ENCODE measurements around the gene ZNF536. TPM values are rescaled to one million over a fixed set of nuclear protein-coding genes. Genes with fewer than 3 reads are reported as not detected.

ZNF536 gene
- total and polyA plus RNA-seq, 2 donors from 2014 or later = 0.19 to 0.25 TPM

DNA sequence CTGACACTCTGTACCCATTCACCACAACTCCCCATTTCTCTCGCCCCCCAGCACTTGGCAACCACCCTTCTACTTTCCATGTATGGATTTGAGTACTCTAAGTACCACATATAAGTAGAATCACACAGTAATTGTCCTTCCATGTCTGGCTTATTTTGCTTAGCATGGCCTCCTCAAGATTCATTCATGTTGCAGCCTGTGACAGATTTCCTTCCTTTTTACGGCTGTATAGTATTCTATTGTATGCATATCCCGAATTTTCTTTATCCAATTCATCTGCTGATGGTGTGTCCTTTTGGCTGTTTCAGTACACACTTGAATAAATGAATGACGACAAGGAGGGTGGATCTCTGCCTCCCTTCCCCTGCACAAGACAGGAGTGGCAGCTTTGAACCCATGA is 95.1 kb downstream of the ZNF536 start:
- DNase-seq = no peak
- TF ChIP-seq CTCF (IDR thresholded peaks at IDR 0.05; ENCODE audit: borderline replicate concordance, extremely low read depth, insufficient read depth) = no peak
- Histone ChIP-seq H3K9me3 (ENCODE audit: control insufficient read depth in 2 of 3, insufficient read depth in 1 of 3, low read length in 3 of 3) (no peaks in the 10 kb centered on the region), H3K4me3 (ENCODE audit: low read length in 3 of 3) (no peak overlapping the region), H3K27ac (ENCODE audit: low read depth in 2 of 2, low read length in 2 of 2) (no peak overlapping the region), H3K27me3 (ENCODE audit: control insufficient read depth, insufficient read depth, low read length) (no peaks in the 10 kb centered on the region), H3K4me1 (ENCODE audit: control insufficient read depth in 2 of 3, insufficient read depth in 2 of 3, low read depth in 1 of 3, low read length in 3 of 3) (no peaks in the 10 kb centered on the region), H3K9ac (ENCODE audit: low read length in 3 of 3) (no peak overlapping the region), H3K36me3 (ENCODE audit: control insufficient read depth in 2 of 3, insufficient read depth in 3 of 3, low read length in 3 of 3) (no peaks in the 10 kb centered on the region)
- intact Hi-C loops (cut with DNase I) = no loop called here
- no peak for FAIRE-seq

DNA sequence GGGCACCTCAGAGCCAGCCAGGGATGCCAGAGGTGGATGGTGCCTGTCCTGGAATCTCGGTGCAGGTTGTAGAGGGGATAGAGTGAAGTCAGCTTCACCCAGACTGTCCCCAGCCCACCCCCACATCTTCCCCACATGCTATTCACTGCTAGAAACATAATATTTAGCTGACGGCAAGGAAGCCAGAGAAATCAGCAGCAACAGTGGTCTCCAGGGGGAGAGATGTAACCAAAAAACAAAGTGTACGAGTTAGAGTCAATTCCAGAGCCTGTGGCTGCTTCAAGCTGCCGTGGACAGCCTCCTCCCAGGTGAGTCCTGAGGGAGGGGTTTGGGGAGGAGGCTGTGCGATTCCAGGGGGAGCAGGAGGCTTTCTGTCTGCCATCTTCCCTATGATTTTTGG is 97.6 kb downstream of the ZNF536 start:
- H3K36me3 ChIP-seq (ENCODE audit: control insufficient read depth in 2 of 3, insufficient read depth in 3 of 3, low read length in 3 of 3) = no peaks in the 10 kb centered on the region
- peaks cover 0 to 5% (median 3%) of the 10 kb centered on the region in 3 donors for H3K9me3 ChIP-seq (ENCODE audit: control insufficient read depth in 2 of 3, insufficient read depth in 1 of 3, low read length in 3 of 3)
- FAIRE-seq = no peak
- intact Hi-C loops (cut with DNase I) = no loop called here
- H3K4me3 ChIP-seq (ENCODE audit: low read length in 3 of 3) = no peak overlapping the region
- no peaks in the 10 kb centered on the region for H3K27me3 ChIP-seq (ENCODE audit: control insufficient read depth, insufficient read depth, low read length)
- no peaks in the 10 kb centered on the region for H3K4me1 ChIP-seq (ENCODE audit: control insufficient read depth in 2 of 3, insufficient read depth in 2 of 3, low read depth in 1 of 3, low read length in 3 of 3)
- no peak overlapping the region for H3K27ac ChIP-seq (ENCODE audit: low read depth in 2 of 2, low read length in 2 of 2)
- DNase-seq = no peak
- no peak overlapping the region for H3K9ac ChIP-seq (ENCODE audit: low read length in 3 of 3)
- TF ChIP-seq CTCF (IDR thresholded peaks at IDR 0.05; ENCODE audit: borderline replicate concordance, extremely low read depth, insufficient read depth) = no peak

- H3K27ac ChIP-seq (ENCODE audit: low read depth in 2 of 2, low read length in 2 of 2) = no peak overlapping the region
- no peaks in the 10 kb centered on the region for H3K27me3 ChIP-seq (ENCODE audit: control insufficient read depth, insufficient read depth, low read length)
- no peak for TF ChIP-seq CTCF (IDR thresholded peaks at IDR 0.05; ENCODE audit: borderline replicate concordance, extremely low read depth, insufficient read depth)
- H3K36me3 ChIP-seq (ENCODE audit: control insufficient read depth in 2 of 3, insufficient read depth in 3 of 3, low read length in 3 of 3) = no peaks in the 10 kb centered on the region
- no peaks in the 10 kb centered on the region for H3K4me1 ChIP-seq (ENCODE audit: control insufficient read depth in 2 of 3, insufficient read depth in 2 of 3, low read depth in 1 of 3, low read length in 3 of 3)
- H3K9ac ChIP-seq (ENCODE audit: low read length in 3 of 3) = no peak overlapping the region
- H3K4me3 ChIP-seq (ENCODE audit: low read length in 3 of 3) = no peak overlapping the region
- FAIRE-seq (no peak), DNase-seq (no peak)
- peaks cover 0 to 5% (median 3%) of the 10 kb centered on the region in 3 donors for H3K9me3 ChIP-seq (ENCODE audit: control insufficient read depth in 2 of 3, insufficient read depth in 1 of 3, low read length in 3 of 3)
- intact Hi-C loops (cut with DNase I) = no loop called here
Measured at GRCh38 chr19:30471441-30471840, 99.3 kb downstream of the ZNF536 start.

- H3K36me3 ChIP-seq (ENCODE audit: control insufficient read depth in 2 of 3, insufficient read depth in 3 of 3, low read length in 3 of 3) = no peaks in the 10 kb centered on the region
- no peaks in the 10 kb centered on the region for H3K4me1 ChIP-seq (ENCODE audit: control insufficient read depth in 2 of 3, insufficient read depth in 2 of 3, low read depth in 1 of 3, low read length in 3 of 3)
- intact Hi-C loops (cut with DNase I) = no loop called here
- FAIRE-seq (no peak), DNase-seq (no peak)
- H3K4me3 ChIP-seq (ENCODE audit: low read length in 3 of 3) = no peak overlapping the region
- TF ChIP-seq CTCF (IDR thresholded peaks at IDR 0.05; ENCODE audit: borderline replicate concordance, extremely low read depth, insufficient read depth) = no peak
- H3K9me3 ChIP-seq (ENCODE audit: control insufficient read depth in 2 of 3, insufficient read depth in 1 of 3, low read length in 3 of 3) = peaks cover 0 to 5% (median 3%) of the 10 kb centered on the region in 3 donors
- H3K9ac ChIP-seq (ENCODE audit: low read length in 3 of 3) = no peak overlapping the region
- no peaks in the 10 kb centered on the region for H3K27me3 ChIP-seq (ENCODE audit: control insufficient read depth, insufficient read depth, low read length)
- H3K27ac ChIP-seq (ENCODE audit: low read depth in 2 of 2, low read length in 2 of 2) = no peak overlapping the region
Measured at GRCh38 chr19:30473334-30473867, 101.2 kb downstream of the ZNF536 start.
